GM13977 (cell line): ENCODE data around the gene SYT10.
A peak's percentile ranks its signal among the peaks of the same experiment; 100 is the strongest.

ENCODE experiments used
- DNase-seq: peaks from one replicate; pipeline ENCODE4 v3.0.0; 2012; ENCODE audit warnings: low spot score
- CTCF ChIP-seq: IDR thresholded peaks from 2 replicates; pipeline ENCODE4 v1.5.1; 2012; ENCODE audit warnings: mild to moderate bottlenecking, control low read depth; ENCODE audit not compliant: insufficient read depth; ENCODE audit errors: extremely low read depth, missing control alignments
- in situ Hi-C: fragments of 300-500 bp; cut with MboI; formaldehyde crosslinking; loops from one replicate; pipeline ENCODE4 v1.12.0; 2022; ENCODE audit warnings: low sequenced_read_pairs, low pct_unique_long_range_greater_than_20kb, mixed read lengths, inconsistent platforms; ENCODE audit not compliant: unreplicated experiment

SYT10 gene

GRCh38 chr12:33439587-33440011, at the start of gene SYT10:
Gene SYT10, minus strand, starts transcription at chr12:33439819. Its CDS starts 297 bp downstream, at chr12:33439522.
- in situ Hi-C loops = no loop called here
- no peak for TF ChIP-seq CTCF
- peak; percentile 35 for DNase-seq

- in situ Hi-C loops = no loop called here
- DNase-seq = no peak
- no peak for TF ChIP-seq CTCF
These were observed 48.4 kb upstream of the SYT10 start for GRCh38 chr12:33488036-33488435.

- no peak for DNase-seq
- in situ Hi-C loops = no loop called here
- TF ChIP-seq CTCF = no peak
These were observed 46.4 kb upstream of the SYT10 start for GRCh38 chr12:33486058-33486457.

GRCh38 chr12:33484161-33484560, 44.5 kb upstream of the SYT10 start:
- in situ Hi-C loops = no loop called here
- TF ChIP-seq CTCF = no peak
- no peak for DNase-seq

- no peak for DNase-seq
- TF ChIP-seq CTCF = no peak
- in situ Hi-C loops = no loop called here
These were observed 40.7 kb upstream of the SYT10 start for GRCh38 chr12:33480366-33480765.

- no peak for TF ChIP-seq CTCF
- no peak for DNase-seq
- in situ Hi-C loops = no loop called here
These were observed 36.4 kb upstream of the SYT10 start for GRCh38 chr12:33476058-33476457.

- TF ChIP-seq CTCF = no peak
- no peak for DNase-seq
- in situ Hi-C loops = no loop called here
These were observed 32.7 kb upstream of the SYT10 start for GRCh38 chr12:33472299-33472698.
